H1 (cell line): ENCODE measurements around the gene FMNL2. TPM values are rescaled to one million over a fixed set of nuclear protein-coding genes. Genes with fewer than 3 reads are reported as not detected.

Experiments used
- CTCF ChIA-PET: fragments of 300-600 bp; sonication (Branson Sonifier 250); formaldehyde crosslinking; loops from one replicate; lab custom pipeline; 2021; ENCODE audit not compliant: partially characterized antibody; lab: Charles Lee
- POLR2A ChIA-PET: fragments of 300-600 bp; sonication (Branson Sonifier 250); formaldehyde crosslinking; loops from one replicate; lab custom pipeline; 2021; ENCODE audit warnings: inconsistent platforms; ENCODE audit not compliant: partially characterized antibody; lab: Charles Lee
- DNase-seq, 2 experiments: peaks; one replicate each; pipeline versions ENCODE4 v3.0.0 to v3.0.0-alpha.2; 2010 to 2022; ENCODE audit warnings: low spot score in 2 of 2, low read depth in 1 of 2, mixed read lengths in 1 of 2
- FAIRE-seq: peaks from 2 replicates; lab custom pipeline; 2011; peaks lifted over from hg19 to GRCh38; lab: Jason Lieb, UNC
- H2AFZ ChIP-seq: 2 replicates; pipeline ENCODE4 v1.8.1; 2012; ENCODE audit warnings: low read length, inconsistent platforms
- H2AK5ac ChIP-seq: 2 replicates; pipeline ENCODE4 v1.6.1; 2013; ENCODE audit warnings: low read depth, low read length
- H2BK120ac ChIP-seq: replicated peaks from 2 replicates; pipeline ENCODE3; 2013; ENCODE audit warnings: low read depth, low read length, inconsistent platforms
- H2BK12ac ChIP-seq: 2 replicates; pipeline ENCODE4 v1.6.1; 2013; ENCODE audit warnings: low read depth, low read length
- H2BK15ac ChIP-seq: 2 replicates; pipeline ENCODE4 v1.6.1; 2013; ENCODE audit warnings: low read length
- H2BK20ac ChIP-seq: 2 replicates; pipeline ENCODE4 v1.6.1; 2013; ENCODE audit warnings: low read length
- H2BK5ac ChIP-seq: 2 replicates; pipeline ENCODE4 v1.6.1; 2013; ENCODE audit warnings: low read depth, low read length
- H3K14ac ChIP-seq: 2 replicates; pipeline ENCODE4 v1.6.1; 2013; ENCODE audit warnings: inconsistent platforms; ENCODE audit not compliant: insufficient read length
- H3K18ac ChIP-seq: 2 replicates; pipeline ENCODE4 v1.6.1; 2013; ENCODE audit warnings: low read length; ENCODE audit errors: extremely low read depth
- H3K23ac ChIP-seq: 2 replicates; pipeline ENCODE4 v1.6.1; 2013; ENCODE audit warnings: inconsistent platforms; ENCODE audit not compliant: insufficient read length
- H3K23me2 ChIP-seq: 2 replicates; pipeline ENCODE4 v1.6.1; 2013; ENCODE audit warnings: low read depth, low read length
- H3K27ac ChIP-seq: 2 replicates; pipeline ENCODE4 v1.6.1; 2011; ENCODE audit warnings: low read depth, low read length, inconsistent platforms
- H3K27me3 ChIP-seq, 4 experiments: replicated peaks in 1 of 4; 1 replicate in 1 of 4; 2 replicates in 3 of 4; pipeline versions ENCODE4 v1.6.1 to v1.8.1; 2011 to 2013; ENCODE audit warnings: low read length in 3 of 4, mild to moderate bottlenecking in 3 of 4, inconsistent platforms in 2 of 4, mixed read lengths in 2 of 4, moderate library complexity in 1 of 4; ENCODE audit not compliant: control insufficient read depth in 3 of 4, insufficient read depth in 3 of 4; ENCODE audit errors: extremely low read depth in 1 of 4
- H3K36me3 ChIP-seq, 4 experiments: 2 replicates each; pipeline versions ENCODE4 v1.6.1 to v1.8.1; 2011 to 2013; ENCODE audit warnings: mild to moderate bottlenecking in 4 of 4, low read length in 3 of 4, moderate library complexity in 2 of 4, control low read depth in 1 of 4, inconsistent platforms in 1 of 4; ENCODE audit not compliant: insufficient read depth in 4 of 4, control insufficient read depth in 2 of 4
- H3K4ac ChIP-seq: replicated peaks from 2 replicates; pipeline ENCODE3; 2013; ENCODE audit warnings: low read length, low read depth, mixed read lengths, inconsistent platforms; ENCODE audit not compliant: insufficient read length
- H3K4me1 ChIP-seq, 4 experiments: replicated peaks in 1 of 4; 1 replicate in 1 of 4; 2 replicates in 3 of 4; pipeline versions ENCODE4 v1.6.1 to v1.8.1; 2011 to 2013; ENCODE audit warnings: low read length in 3 of 4, inconsistent platforms in 2 of 4, mixed read lengths in 1 of 4; ENCODE audit not compliant: insufficient read depth in 4 of 4, control insufficient read depth in 3 of 4
- H3K4me2 ChIP-seq, 2 experiments: 2 replicates each; pipeline versions ENCODE4 v1.6.1 to v1.8.1; 2011 to 2013; ENCODE audit warnings: low read depth in 2 of 2, low read length in 2 of 2, control low read depth in 1 of 2, inconsistent platforms in 1 of 2, mild to moderate bottlenecking in 1 of 2; ENCODE audit not compliant: insufficient read depth in 1 of 2
- H3K4me3 ChIP-seq, 4 experiments: fragments of 200-600, 300-600 bp in 1 of 4; sonication (generic), shearing (Covaris generic), sonication (Bioruptor Twin) in 1 of 4; 2 replicates each; pipeline versions ENCODE4 v1.5.1 to v1.8.1; 2011 to 2016; ENCODE audit warnings: low read length in 4 of 4, low read depth in 3 of 4, control low read depth in 2 of 4, inconsistent platforms in 2 of 4, mild to moderate bottlenecking in 2 of 4, mixed read lengths in 1 of 4, moderate library complexity in 1 of 4; ENCODE audit not compliant: insufficient read depth in 2 of 4; ENCODE audit errors: extremely low read depth in 1 of 4
- H3K56ac ChIP-seq: replicated peaks from 2 replicates; pipeline ENCODE3; 2013; ENCODE audit warnings: low read depth, mild to moderate bottlenecking, mixed read lengths, low read length, inconsistent platforms; ENCODE audit not compliant: insufficient read length
- H3K79me1 ChIP-seq: 2 replicates; pipeline ENCODE4 v1.6.1; 2013; ENCODE audit warnings: low read depth, low read length, control low read depth
- H3K79me2 ChIP-seq, 2 experiments: 2 replicates each; pipeline versions ENCODE4 v1.6.1 to v1.8.1; 2012 to 2013; ENCODE audit warnings: low read length in 2 of 2, mild to moderate bottlenecking in 2 of 2, inconsistent platforms in 1 of 2; ENCODE audit not compliant: insufficient read depth in 2 of 2, control insufficient read depth in 1 of 2
- H3K9ac ChIP-seq, 4 experiments: replicated peaks in 1 of 4; 1 replicate in 1 of 4; 2 replicates in 3 of 4; pipeline versions ENCODE4 v1.6.1 to v1.8.1; 2011 to 2013; ENCODE audit warnings: low read depth in 3 of 4, low read length in 3 of 4, control low read depth in 2 of 4, mild to moderate bottlenecking in 2 of 4, moderate library complexity in 2 of 4, inconsistent platforms in 1 of 4; ENCODE audit errors: extremely low read depth in 1 of 4
- H3K9me3 ChIP-seq, 2 experiments: 2 replicates each; pipeline versions ENCODE4 v1.6.1 to v1.8.1; 2012 to 2013; ENCODE audit warnings: mild to moderate bottlenecking in 2 of 2, moderate library complexity in 2 of 2, control low read depth in 1 of 2, inconsistent platforms in 1 of 2, low read depth in 1 of 2, low read length in 1 of 2, mixed read lengths in 1 of 2; ENCODE audit not compliant: insufficient read depth in 2 of 2
- H4K20me1 ChIP-seq, 2 experiments: replicated peaks in 1 of 2; 2 replicates each; pipeline versions ENCODE3 to v1.8.1; 2011 to 2013; ENCODE audit warnings: inconsistent platforms in 2 of 2, low read length in 2 of 2, mild to moderate bottlenecking in 1 of 2; ENCODE audit not compliant: insufficient read depth in 2 of 2, control insufficient read depth in 1 of 2
- H4K5ac ChIP-seq: 2 replicates; pipeline ENCODE4 v1.6.1; 2013; ENCODE audit warnings: low read length, low read depth, mixed read lengths, inconsistent platforms; ENCODE audit not compliant: insufficient read length
- H4K8ac ChIP-seq: 2 replicates; pipeline ENCODE4 v1.8.0; 2013; ENCODE audit warnings: mild to moderate bottlenecking, moderate library complexity, low read length, inconsistent platforms; ENCODE audit not compliant: insufficient read depth; ENCODE audit errors: extremely low read depth
- H4K91ac ChIP-seq: replicated peaks from 2 replicates; pipeline ENCODE3; 2013; ENCODE audit warnings: low read length, mixed read lengths, inconsistent platforms; ENCODE audit not compliant: insufficient read length
- CBX8 ChIP-seq: fragments of 300-800, 300-1000 bp; sonication (generic); IDR thresholded peaks from 2 replicates; pipeline ENCODE4 v1.7.1; 2016; ENCODE audit warnings: low read depth, low read length, borderline replicate concordance
- CHD1 ChIP-seq: IDR thresholded peaks from 2 replicates; pipeline ENCODE4 v1.6.1; 2012; ENCODE audit warnings: low read depth, low read length, improper control_type of control experiment
- CREB1 ChIP-seq: IDR thresholded peaks from 2 replicates; pipeline ENCODE4 v1.6.1; 2012; ENCODE audit warnings: inconsistent platforms
- CTCF ChIP-seq, 3 experiments: IDR thresholded peaks; 1 replicate in 2 of 3; 2 replicates in 1 of 3; pipeline versions ENCODE4 v1.5.1 to v1.6.1; 2011; ENCODE audit warnings: low read length in 3 of 3, mild to moderate bottlenecking in 3 of 3, inconsistent platforms in 2 of 3, low read depth in 1 of 3, moderate library complexity in 1 of 3; ENCODE audit not compliant: insufficient read depth in 1 of 3; ENCODE audit errors: control extremely low read depth in 1 of 3
- EGR1 ChIP-seq: IDR thresholded peaks from 2 replicates; pipeline ENCODE4 v1.6.1; 2011; ENCODE audit warnings: low read depth, low read length, borderline replicate concordance
- HDAC6 ChIP-seq: IDR thresholded peaks from one replicate; pipeline ENCODE4 v1.7.1; 2012; ENCODE audit warnings: low read depth, mild to moderate bottlenecking, inconsistent platforms, low read length, moderate library complexity
- NANOG ChIP-seq: IDR thresholded peaks from 2 replicates; pipeline ENCODE4 v1.6.1; 2011; ENCODE audit warnings: low read length, low read depth, mild to moderate bottlenecking, inconsistent platforms; ENCODE audit not compliant: insufficient read depth, poor library complexity, severe bottlenecking
- NRF1 ChIP-seq: IDR thresholded peaks from 2 replicates; pipeline ENCODE4 v1.6.1; 2011; ENCODE audit warnings: mild to moderate bottlenecking, low read depth, low read length, improper control_type of control experiment
- POLR2A ChIP-seq, 2 experiments: IDR thresholded peaks; 1 replicate in 1 of 2; 2 replicates in 1 of 2; pipeline ENCODE4 v1.6.1; 2011; ENCODE audit warnings: low read depth in 2 of 2, low read length in 2 of 2, mild to moderate bottlenecking in 2 of 2; ENCODE audit errors: control extremely low read depth in 1 of 2
- POU5F1 ChIP-seq: IDR thresholded peaks from 2 replicates; pipeline ENCODE4 v1.6.1; 2011; ENCODE audit warnings: low read depth, mild to moderate bottlenecking, low read length, moderate library complexity
- SIN3A ChIP-seq, 2 experiments: IDR thresholded peaks in 1 of 2; conservative IDR thresholded peaks in 1 of 2; 2 replicates each; pipeline ENCODE4 v1.6.1; 2011 to 2012; ENCODE audit warnings: low read length in 2 of 2, improper control_type of control experiment in 1 of 2, low read depth in 1 of 2, mild to moderate bottlenecking in 1 of 2
- SP4 ChIP-seq: IDR thresholded peaks from 2 replicates; pipeline ENCODE4 v1.6.1; 2012; ENCODE audit warnings: low read length, inconsistent platforms
- TAF7 ChIP-seq: optimal IDR thresholded peaks from 2 replicates; pipeline ENCODE3; 2011; ENCODE audit warnings: low read depth, mild to moderate bottlenecking, inconsistent platforms, low read length, moderate library complexity, borderline replicate concordance
- WGBS, 2 experiments: shearing (Covaris generic) in 1 of 2; methylation state at CpG; one replicate each; pipeline versions ENCODE4 v1.1.6 to v1.1.7; 2013 to 2015; ENCODE audit warnings: low lambda C conversion rate in 2 of 2, mixed read lengths in 2 of 2, inconsistent platforms in 1 of 2, low coverage in 1 of 2, missing lambda C conversion rate in 1 of 2; ENCODE audit not compliant: insufficient replicate concordance in 2 of 2, insufficient coverage in 1 of 2, insufficient read length in 1 of 2; ENCODE audit errors: extremely low coverage in 1 of 2, missing lambda C conversion rate in 1 of 2; 5-methylcytosine and 5-hydroxymethylcytosine counted together
- polyA plus RNA-seq, 7 experiments: library from polyadenylated mRNA; depleted of rRNA in 3 of 7; stranded (reverse) in 5 of 7; unstranded in 2 of 7; fragments of >200 nt in 5 of 7; fragments of 200-250 nt in 2 of 7; gene quantifications; 1 replicate in 5 of 7; 2 replicates in 1 of 7; 4 replicates in 1 of 7; pipeline versions ENCODE4 v1.2.1 to v1.2.3, GENCODE V29; 2011 to 2013; ENCODE audit warnings: missing spikeins in 2 of 7, mixed read lengths in 2 of 7
- total RNA-seq: library from RNA; stranded (reverse); fragmentation: NEBNext Ultra II Directional; extraction: Animal tissue kit (Norgen Biotek cat#: 25700); gene quantifications from 2 replicates; pipeline ENCODE4 v1.2.1, GENCODE V29; 2021

Gene FMNL2
- total and polyA plus RNA-seq, 2 of the 8 experiments (the other 6 are each of a cell fraction or from before 2014, with no cell fraction given), result 15.5 to 45.1 TPM

- ChIA-PET CTCF (interaction anchor here (0.6 to 1.4 kb wide), 2 partner anchors 9 to 581 kb away, joined by 3 to 4 read pairs; no protein-coding TSS in a partner anchor), POLR2A (no interaction called here)
- DNase-seq (no peak), FAIRE-seq (no peak)
- Histone ChIP-seq H3K27me3 (no peaks in the 10 kb centered on the region), H3K14ac (no peak overlapping the region), H3K9me3 (no peaks in the 10 kb centered on the region), H3K4me3 (no peak overlapping the region), H2AFZ (no peak overlapping the region), H2AK5ac (no peak overlapping the region), H4K8ac (no peak overlapping the region), H3K56ac (no peak overlapping the region), H4K91ac (no peak overlapping the region), H3K79me1 (no peaks in the 10 kb centered on the region), H2BK12ac (no peak overlapping the region), H4K5ac (no peak overlapping the region), H2BK5ac (no peak overlapping the region), H3K4me2 (no peak overlapping the region), H3K4ac (no peak overlapping the region), H2BK20ac (no peak overlapping the region), H3K27ac (no peak overlapping the region), H3K23me2 (no peaks in the 10 kb centered on the region), H3K18ac (no peak overlapping the region), H2BK15ac (no peak overlapping the region), H3K4me1 (no peaks in the 10 kb centered on the region), H3K36me3 (peaks cover 0 to 2% (median under 1%) of the 10 kb centered on the region in 4 experiments; a peak in 5 of 8 replicates), H2BK120ac (no peak overlapping the region), H3K9ac (no peak overlapping the region), H3K79me2 (no peaks in the 10 kb centered on the region; a peak in 1 of 4 replicates), H4K20me1 (no peaks in the 10 kb centered on the region), H3K23ac (no peak overlapping the region)
- 88% methylated on average over 5 of the region's 5 CpGs; no CpG with 5 or more reads in 1 of the 2 experiments for WGBS, 2 experiments
- TF ChIP-seq NRF1 (no peak), CHD1 (no peak), HDAC6 (no peak), SP4 (no peak), NANOG (no peak), CBX8 (no peak), CTCF (IDR thresholded peaks at IDR 0.05; ENCODE audit: control extremely low read depth in 1 of 3, insufficient read depth in 1 of 3, low read depth in 1 of 3, low read length in 3 of 3) (no peak), POLR2A (IDR thresholded peaks at IDR 0.05; ENCODE audit: control extremely low read depth in 1 of 2, low read depth in 2 of 2, low read length in 2 of 2) (no peak), EGR1 (no peak), POU5F1 (no peak), TAF7 (no peak), SIN3A (conservative IDR thresholded peaks at IDR 0.05 in 1 of 2, IDR thresholded peaks at IDR 0.05 in 1 of 2; ENCODE audit: low read depth in 1 of 2, low read length in 2 of 2) (no peak), CREB1 (no peak)
Measured at GRCh38 chr2:152563764-152564163, 228.8 kb downstream of the FMNL2 start.
